Amygdala (tissue), 56 donors: ENCODE measurements around the gene PTGDR.

ENCODE experiments used
- DNase-seq, 56 donors: peaks; one replicate each; lab custom pipeline; 2025; lab: John Stamatoyannopoulos, UW

Gene PTGDR, protein sequence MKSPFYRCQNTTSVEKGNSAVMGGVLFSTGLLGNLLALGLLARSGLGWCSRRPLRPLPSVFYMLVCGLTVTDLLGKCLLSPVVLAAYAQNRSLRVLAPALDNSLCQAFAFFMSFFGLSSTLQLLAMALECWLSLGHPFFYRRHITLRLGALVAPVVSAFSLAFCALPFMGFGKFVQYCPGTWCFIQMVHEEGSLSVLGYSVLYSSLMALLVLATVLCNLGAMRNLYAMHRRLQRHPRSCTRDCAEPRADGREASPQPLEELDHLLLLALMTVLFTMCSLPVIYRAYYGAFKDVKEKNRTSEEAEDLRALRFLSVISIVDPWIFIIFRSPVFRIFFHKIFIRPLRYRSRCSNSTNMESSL

DNA sequence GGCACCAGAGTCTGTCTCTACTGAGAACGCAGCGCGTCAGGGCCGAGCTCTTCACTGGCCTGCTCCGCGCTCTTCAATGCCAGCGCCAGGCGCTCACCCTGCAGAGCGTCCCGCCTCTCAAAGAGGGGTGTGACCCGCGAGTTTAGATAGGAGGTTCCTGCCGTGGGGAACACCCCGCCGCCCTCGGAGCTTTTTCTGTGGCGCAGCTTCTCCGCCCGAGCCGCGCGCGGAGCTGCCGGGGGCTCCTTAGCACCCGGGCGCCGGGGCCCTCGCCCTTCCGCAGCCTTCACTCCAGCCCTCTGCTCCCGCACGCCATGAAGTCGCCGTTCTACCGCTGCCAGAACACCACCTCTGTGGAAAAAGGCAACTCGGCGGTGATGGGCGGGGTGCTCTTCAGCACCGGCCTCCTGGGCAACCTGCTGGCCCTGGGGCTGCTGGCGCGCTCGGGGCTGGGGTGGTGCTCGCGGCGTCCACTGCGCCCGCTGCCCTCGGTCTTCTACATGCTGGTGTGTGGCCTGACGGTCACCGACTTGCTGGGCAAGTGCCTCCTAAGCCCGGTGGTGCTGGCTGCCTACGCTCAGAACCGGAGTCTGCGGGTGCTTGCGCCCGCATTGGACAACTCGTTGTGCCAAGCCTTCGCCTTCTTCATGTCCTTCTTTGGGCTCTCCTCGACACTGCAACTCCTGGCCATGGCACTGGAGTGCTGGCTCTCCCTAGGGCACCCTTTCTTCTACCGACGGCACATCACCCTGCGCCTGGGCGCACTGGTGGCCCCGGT is at the start of gene PTGDR:
Gene PTGDR, plus strand, starts transcription at position 198 of the 778 bp plus-strand sequence. Its CDS starts 117 bp downstream, at position 315.
- DNase-seq: no peak

- DNase-seq: no peak
Observed at GRCh38 chr14:52219488-52220084, 47.9 kb upstream of the PTGDR start.

DNA sequence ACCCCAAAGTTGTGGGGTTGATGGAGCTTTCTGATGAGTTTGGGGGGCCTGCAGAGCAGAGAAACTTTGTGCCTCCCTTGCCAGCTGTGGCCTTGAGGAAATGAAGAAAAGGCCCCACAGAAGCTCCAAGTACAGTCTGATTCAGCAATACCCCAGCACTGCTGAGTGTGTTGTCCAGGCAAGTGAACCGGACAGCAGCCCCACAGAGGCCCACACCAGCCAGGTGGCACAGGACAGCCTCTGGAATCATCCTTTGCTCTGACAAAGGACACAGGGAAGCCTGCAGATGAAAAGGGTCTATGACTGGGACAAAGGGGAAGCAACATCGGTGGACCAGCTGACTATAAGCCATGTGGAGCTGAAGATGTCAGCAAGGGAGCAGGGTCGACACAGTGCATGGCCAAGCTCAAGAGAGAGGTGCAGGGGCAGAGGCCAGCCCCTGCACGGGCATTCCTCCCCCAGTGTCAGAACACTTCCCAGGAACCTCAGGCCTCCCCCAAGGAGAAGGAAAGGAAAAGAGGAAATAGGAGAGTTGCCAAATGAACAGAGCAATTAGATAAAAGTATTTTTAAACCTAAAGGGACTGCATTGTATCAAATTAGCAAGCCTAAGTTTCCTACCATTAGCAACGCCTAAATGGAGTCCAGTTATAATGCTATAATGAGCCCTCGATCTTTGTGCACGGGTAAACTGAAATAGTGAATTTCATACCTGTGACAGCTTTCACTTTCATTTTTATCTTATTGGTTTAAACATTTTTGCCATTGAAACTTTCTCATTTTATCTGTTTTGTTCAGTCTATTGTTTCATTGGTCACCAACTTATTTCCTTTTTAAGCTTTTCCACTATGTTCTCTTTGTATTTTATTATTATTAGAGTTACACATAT is 46.3 kb upstream of the PTGDR start:
- DNase-seq: no peak

- no peak for DNase-seq
Observed at GRCh38 chr14:52222901-52223300, 44.6 kb upstream of the PTGDR start.

GRCh38 chr14:52227619-52228222 is 39.8 kb upstream of the PTGDR start:
- no peak for DNase-seq

GRCh38 chr14:52233693-52234092 is 33.8 kb upstream of the PTGDR start:
- DNase-seq: no peak

DNA sequence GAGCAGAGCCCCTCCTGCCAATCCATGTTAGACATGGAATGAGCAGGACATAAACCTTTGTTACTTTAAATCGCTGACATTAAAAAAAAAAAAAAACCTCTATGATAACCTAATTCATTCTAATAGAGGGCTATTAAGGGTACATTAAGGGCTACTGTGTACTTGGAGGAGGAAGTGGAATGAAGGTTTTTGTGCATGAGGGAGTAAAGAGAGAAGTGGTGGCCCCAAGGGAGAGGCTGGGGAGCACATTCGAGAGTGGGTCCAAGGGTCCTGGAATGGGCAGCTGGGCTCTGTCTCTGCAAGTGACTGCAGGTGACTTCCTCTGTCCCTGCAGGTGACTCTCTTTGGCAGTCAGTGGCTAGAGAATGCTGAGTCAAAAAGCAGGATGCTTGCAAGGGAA is 32.1 kb upstream of the PTGDR start:
- no peak for DNase-seq

- no peak for DNase-seq
Observed at GRCh38 chr14:52235866-52236510, 31.5 kb upstream of the PTGDR start.

GRCh38 chr14:52238682-52239081 is 28.8 kb upstream of the PTGDR start:
- DNase-seq: no peak

DNA sequence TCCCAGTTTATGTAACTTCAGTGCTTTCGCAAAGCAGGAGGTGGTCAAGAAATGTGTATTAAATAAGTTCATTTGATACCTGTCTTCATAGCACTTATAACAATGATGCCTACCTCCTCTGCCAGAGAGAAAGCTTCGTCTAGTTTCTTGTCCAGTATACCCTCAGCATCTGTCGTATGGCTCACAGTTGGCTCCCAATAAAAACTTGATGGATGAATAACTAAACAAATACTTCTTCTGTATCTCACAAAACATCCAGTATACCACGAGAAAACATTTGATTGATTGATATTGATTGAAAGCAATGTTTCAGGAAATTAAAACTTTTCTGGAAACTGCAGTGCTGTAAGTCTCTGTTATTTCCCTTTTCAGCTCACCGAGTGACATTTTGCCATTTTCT is 26.9 kb upstream of the PTGDR start:
- DNase-seq: no peak

DNA sequence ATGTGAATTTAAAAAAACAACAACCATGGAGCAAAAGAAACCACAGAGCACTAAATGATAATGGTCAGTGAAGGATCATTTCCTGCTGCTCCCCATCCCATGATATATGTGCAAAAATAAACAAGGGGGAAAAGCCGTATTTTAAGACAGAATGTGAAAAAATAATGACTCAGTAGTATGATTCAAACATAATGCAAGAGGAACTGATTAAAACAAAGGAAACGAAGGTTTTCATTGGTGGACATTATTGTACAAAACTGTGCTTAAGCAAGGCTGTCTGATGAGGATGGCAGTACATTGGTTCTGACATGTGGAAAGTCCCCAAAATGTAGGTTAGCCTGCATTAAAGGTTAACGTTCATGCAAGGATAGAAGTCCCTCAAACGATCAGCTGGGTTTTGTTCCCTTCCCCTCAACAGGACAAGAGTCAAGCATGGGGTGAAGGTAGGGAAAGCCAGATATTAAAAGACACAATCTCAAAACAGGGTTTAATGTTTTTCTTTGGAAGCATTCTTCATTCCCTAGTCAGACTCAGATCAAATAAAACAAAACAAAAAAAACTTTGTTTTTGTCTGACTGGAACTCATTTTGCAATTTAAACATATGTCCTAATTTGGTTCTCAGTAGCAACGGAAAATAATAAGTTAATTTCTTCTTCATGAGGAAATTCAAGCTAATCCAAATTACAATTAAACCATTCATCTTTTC is 26.3 kb upstream of the PTGDR start:
- DNase-seq: no peak

GRCh38 chr14:52244328-52244727 is 23.2 kb upstream of the PTGDR start:
- no peak for DNase-seq

GRCh38 chr14:52244997-52245396 is 22.5 kb upstream of the PTGDR start:
- DNase-seq: no peak

GRCh38 chr14:52248057-52248456 is 19.4 kb upstream of the PTGDR start:
- DNase-seq: no peak

DNA sequence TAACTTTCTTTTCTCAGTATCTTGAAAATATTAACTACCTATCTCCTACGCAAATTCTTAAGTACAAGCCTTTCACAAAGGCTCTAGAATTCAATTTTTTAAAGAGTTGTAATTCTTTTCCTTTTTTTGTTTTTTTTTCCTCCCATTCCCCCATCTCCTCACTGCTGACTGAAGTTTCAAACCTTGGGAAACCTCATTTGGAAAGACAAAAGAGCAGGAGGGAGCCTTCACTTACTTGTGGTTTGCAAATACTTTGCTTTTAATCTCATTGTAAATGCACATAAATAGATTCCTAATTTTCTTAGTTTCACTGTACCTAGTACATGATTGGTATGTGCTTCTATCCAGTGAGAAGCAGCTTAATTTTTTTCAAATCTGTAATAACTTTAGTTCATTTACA is 15.8 kb upstream of the PTGDR start:
- no peak for DNase-seq

DNA sequence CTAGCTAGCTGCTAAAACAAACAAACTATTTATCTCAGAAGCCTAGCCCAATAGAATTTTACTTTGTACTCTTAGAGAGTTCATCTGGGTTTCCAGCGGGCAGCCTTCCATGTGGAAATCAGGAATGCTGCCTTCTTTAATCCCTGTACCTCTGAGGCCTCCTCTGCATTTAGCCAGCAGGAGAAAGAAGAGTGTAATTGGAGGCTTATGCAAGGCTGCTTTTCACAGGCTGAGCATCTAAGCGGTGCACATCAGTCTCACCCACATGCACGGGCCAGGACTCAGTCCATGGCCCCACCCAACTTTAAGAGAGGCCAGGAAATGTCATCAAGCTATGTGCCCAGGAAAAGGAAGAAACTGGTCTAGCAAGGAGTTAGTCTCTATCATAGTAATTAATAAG is 14.0 kb upstream of the PTGDR start:
- DNase-seq: no peak

GRCh38 chr14:52254086-52254485 is 13.4 kb upstream of the PTGDR start:
- no peak for DNase-seq

DNA sequence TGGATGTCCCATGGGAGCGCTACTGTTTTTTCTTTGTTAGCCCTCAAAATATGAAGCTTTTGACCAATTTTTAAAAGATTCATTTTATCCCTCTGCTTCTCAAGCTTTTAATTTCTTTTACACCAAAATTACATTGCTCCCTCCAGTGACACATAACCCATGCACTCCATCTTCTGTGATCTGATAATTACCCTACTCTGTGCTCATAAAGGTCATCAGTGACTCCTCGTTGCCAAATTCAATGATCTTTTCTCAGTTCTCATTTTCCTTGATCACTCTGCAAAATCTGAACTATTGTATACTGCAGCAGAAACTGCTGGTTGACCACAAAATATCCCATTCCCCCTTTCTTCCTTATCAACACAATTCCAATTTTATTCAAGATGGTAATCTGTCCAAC is 8.7 kb upstream of the PTGDR start:
- DNase-seq: no peak

DNA sequence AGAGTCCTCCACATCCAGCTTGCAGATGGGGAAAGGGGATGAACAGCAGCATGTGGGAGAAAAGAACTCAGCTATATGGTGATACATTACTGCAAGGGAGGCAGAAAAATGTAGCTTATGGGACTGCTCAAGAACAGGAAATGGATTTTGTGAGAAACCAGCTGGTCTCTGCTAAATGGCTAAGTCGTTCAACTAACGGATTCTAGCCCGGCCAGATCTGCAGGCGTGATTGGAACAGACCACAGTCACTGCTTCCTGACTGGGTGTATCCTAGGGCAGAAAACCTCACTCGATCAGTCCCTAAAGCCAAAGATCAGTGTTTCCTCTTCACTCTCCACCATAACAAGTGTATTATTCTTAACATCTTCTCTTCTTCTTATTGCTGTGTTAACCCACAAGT is 8.1 kb upstream of the PTGDR start:
- DNase-seq: no peak
